ENCODE measurements around the gene MRPL27.

Gene MRPL27

GRCh38 chr17:50326831-50327364 lies 46.1 kb downstream of the MRPL27 start:
- no peaks in the 10 kb centered on the region for H3K4me1 ChIP-seq (ENCODE audit: control insufficient read depth, insufficient read depth, low read length)
- H3K9me3 ChIP-seq (ENCODE audit: control insufficient read depth in 2 of 2, low read length in 2 of 2), result no peaks in the 10 kb centered on the region
- no peak overlapping the region for H3K9ac ChIP-seq (ENCODE audit: low read length in 2 of 2)
- H3K27me3 ChIP-seq (ENCODE audit: control insufficient read depth in 1 of 2, insufficient read depth in 2 of 2, low read length in 2 of 2), result no peaks in the 10 kb centered on the region
- no peaks in the 10 kb centered on the region for H3K36me3 ChIP-seq (ENCODE audit: control insufficient read depth in 2 of 2, insufficient read depth in 2 of 2, low read length in 2 of 2)
- no peak overlapping the region for H3K27ac ChIP-seq (ENCODE audit: low read length)
- H3K4me3 ChIP-seq (ENCODE audit: low read length in 2 of 2), result no peak overlapping the region

- Histone ChIP-seq H3K27ac (ENCODE audit: low read length) (no peak overlapping the region), H3K36me3 (ENCODE audit: control insufficient read depth in 2 of 2, insufficient read depth in 2 of 2, low read length in 2 of 2) (no peaks in the 10 kb centered on the region), H3K4me3 (ENCODE audit: low read length in 2 of 2) (no peak overlapping the region), H3K27me3 (ENCODE audit: control insufficient read depth in 1 of 2, insufficient read depth in 2 of 2, low read length in 2 of 2) (no peaks in the 10 kb centered on the region), H3K4me1 (ENCODE audit: control insufficient read depth, insufficient read depth, low read length) (no peaks in the 10 kb centered on the region), H3K9ac (ENCODE audit: low read length in 2 of 2) (no peak overlapping the region), H3K9me3 (ENCODE audit: control insufficient read depth in 2 of 2, low read length in 2 of 2) (no peaks in the 10 kb centered on the region)
These were observed 47.1 kb downstream of the MRPL27 start for GRCh38 chr17:50325906-50326305.

GRCh38 chr17:50323060-50323459 lies 49.9 kb downstream of the MRPL27 start:
- Histone ChIP-seq H3K9ac (ENCODE audit: low read length in 2 of 2) (no peak overlapping the region), H3K9me3 (ENCODE audit: control insufficient read depth in 2 of 2, low read length in 2 of 2) (no peaks in the 10 kb centered on the region), H3K4me3 (ENCODE audit: low read length in 2 of 2) (no peak overlapping the region), H3K4me1 (ENCODE audit: control insufficient read depth, insufficient read depth, low read length) (no peaks in the 10 kb centered on the region), H3K36me3 (ENCODE audit: control insufficient read depth in 2 of 2, insufficient read depth in 2 of 2, low read length in 2 of 2) (no peaks in the 10 kb centered on the region), H3K27ac (ENCODE audit: low read length) (no peak overlapping the region), H3K27me3 (ENCODE audit: control insufficient read depth in 1 of 2, insufficient read depth in 2 of 2, low read length in 2 of 2) (no peaks in the 10 kb centered on the region)

- Histone ChIP-seq H3K9ac (ENCODE audit: low read length in 2 of 2) (no peak overlapping the region), H3K4me3 (ENCODE audit: low read length in 2 of 2) (no peak overlapping the region), H3K27ac (ENCODE audit: low read length) (no peak overlapping the region), H3K9me3 (ENCODE audit: control insufficient read depth in 2 of 2, low read length in 2 of 2) (no peaks in the 10 kb centered on the region), H3K4me1 (ENCODE audit: control insufficient read depth, insufficient read depth, low read length) (no peaks in the 10 kb centered on the region), H3K27me3 (ENCODE audit: control insufficient read depth in 1 of 2, insufficient read depth in 2 of 2, low read length in 2 of 2) (no peaks in the 10 kb centered on the region), H3K36me3 (ENCODE audit: control insufficient read depth in 2 of 2, insufficient read depth in 2 of 2, low read length in 2 of 2) (no peaks in the 10 kb centered on the region)
These were observed 50.7 kb downstream of the MRPL27 start for GRCh38 chr17:50322271-50322670.

DNA sequence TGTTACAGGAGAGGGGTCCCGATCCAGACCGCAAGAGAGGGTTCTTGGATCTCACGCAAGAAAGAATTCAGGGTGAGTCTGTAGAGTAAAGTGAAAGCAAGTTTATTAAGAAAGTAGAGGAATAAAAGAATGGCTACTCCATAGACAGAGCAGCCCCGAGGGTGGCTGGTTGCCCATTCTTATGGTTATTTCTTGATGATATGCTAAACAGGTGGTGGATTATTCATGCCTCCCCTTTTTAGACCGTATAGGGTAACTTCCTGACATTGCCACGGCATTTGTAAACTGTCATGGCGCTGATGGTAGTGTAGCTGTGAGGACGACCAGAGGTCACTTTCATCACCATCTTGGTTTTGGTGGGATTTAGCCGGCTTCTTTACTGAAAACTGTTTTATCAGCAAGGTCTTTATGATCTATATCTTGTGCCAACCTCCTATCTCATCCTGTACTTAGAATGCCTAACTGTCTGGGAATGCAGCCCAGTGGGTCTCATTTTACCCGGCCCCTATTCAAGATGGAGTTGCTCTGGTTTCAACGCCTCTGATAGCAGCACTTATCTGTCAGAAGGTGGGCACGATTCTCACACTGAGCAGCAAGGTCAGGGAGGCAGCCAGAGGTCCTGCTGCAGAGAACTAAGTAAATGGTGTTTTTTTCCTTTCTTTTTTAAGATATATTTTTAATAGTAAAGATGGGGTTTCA lies 53.5 kb downstream of the MRPL27 start:
- Histone ChIP-seq H3K36me3 (ENCODE audit: control insufficient read depth in 2 of 2, insufficient read depth in 2 of 2, low read length in 2 of 2) (no peaks in the 10 kb centered on the region), H3K27me3 (ENCODE audit: control insufficient read depth in 1 of 2, insufficient read depth in 2 of 2, low read length in 2 of 2) (no peaks in the 10 kb centered on the region), H3K4me3 (ENCODE audit: low read length in 2 of 2) (no peak overlapping the region), H3K9ac (ENCODE audit: low read length in 2 of 2) (no peak overlapping the region), H3K4me1 (ENCODE audit: control insufficient read depth, insufficient read depth, low read length) (no peaks in the 10 kb centered on the region), H3K9me3 (ENCODE audit: control insufficient read depth in 2 of 2, low read length in 2 of 2) (no peaks in the 10 kb centered on the region), H3K27ac (ENCODE audit: low read length) (no peak overlapping the region)

DNA sequence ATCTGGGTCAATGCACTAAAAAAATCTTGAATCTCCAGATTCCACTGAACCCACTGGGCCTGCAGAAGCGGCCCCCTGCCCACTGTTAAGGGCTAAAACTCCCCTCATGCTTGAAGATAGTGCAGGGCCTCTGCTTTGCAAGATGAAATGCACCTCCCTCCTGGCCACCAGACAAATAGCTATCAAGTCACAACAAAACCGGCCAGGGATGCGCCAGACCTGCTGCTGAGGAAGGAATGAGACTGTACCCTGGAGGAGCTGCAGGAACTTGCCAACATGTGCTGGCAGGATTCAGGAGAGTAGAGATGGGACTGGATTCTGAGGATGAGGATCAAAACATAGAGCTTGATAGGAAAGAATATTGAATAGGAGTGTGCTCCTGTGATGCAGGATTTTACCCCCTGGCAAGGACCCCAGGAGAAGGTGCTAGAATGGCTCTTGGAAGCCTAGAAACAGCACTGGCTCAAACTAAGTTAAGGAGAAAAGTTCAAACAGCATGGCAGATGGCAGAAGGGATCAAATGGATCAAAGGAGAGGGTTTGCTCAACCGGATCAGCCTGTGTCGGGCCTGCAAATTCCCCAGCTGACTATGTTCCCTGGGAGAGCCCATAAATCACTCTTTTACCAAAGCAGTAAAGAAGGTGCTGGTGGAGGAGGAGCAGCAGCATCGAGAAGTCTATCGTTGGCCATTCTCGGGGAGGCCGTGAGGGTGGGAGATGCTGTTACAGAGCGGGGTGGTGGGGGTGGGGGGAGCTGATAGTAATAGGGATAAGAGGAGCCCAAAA lies 54.3 kb downstream of the MRPL27 start:
- Histone ChIP-seq H3K4me1 (ENCODE audit: control insufficient read depth, insufficient read depth, low read length) (no peaks in the 10 kb centered on the region), H3K36me3 (ENCODE audit: control insufficient read depth in 2 of 2, insufficient read depth in 2 of 2, low read length in 2 of 2) (no peaks in the 10 kb centered on the region), H3K9me3 (ENCODE audit: control insufficient read depth in 2 of 2, low read length in 2 of 2) (no peaks in the 10 kb centered on the region), H3K27me3 (ENCODE audit: control insufficient read depth in 1 of 2, insufficient read depth in 2 of 2, low read length in 2 of 2) (no peaks in the 10 kb centered on the region), H3K4me3 (ENCODE audit: low read length in 2 of 2) (no peak overlapping the region), H3K9ac (ENCODE audit: low read length in 2 of 2) (no peak overlapping the region), H3K27ac (ENCODE audit: low read length) (no peak overlapping the region)

All from stomach smooth muscle (tissue), 2 donors.